Peyer's patch (tissue), 4 donors: ENCODE data around the gene CAPN10. TPM values are rescaled to one million over a fixed set of nuclear protein-coding genes. Genes with fewer than 3 reads are reported as not detected.
A peak's percentile ranks its signal among the peaks of the same experiment; 100 is the strongest.

Source experiments
- DNase-seq, 3 donors: peaks; one replicate each; pipeline ENCODE4 v3.0.0-alpha.2; 2017 to 2019
- H3K27ac ChIP-seq, 4 donors: fragments of 200-600 bp; sonication (generic); one replicate each; pipeline ENCODE4 v1.5.1; 2016 to 2019
- H3K27me3 ChIP-seq, 2 donors: fragments of 200-600 bp; sonication (generic); one replicate each; pipeline ENCODE4 v1.5.1; 2019
- H3K36me3 ChIP-seq, 3 donors: fragments of 200-600 bp; sonication (generic); one replicate each; pipeline ENCODE4 v1.5.1; 2016 to 2019
- H3K4me1 ChIP-seq, 4 donors: fragments of 200-600 bp; sonication (generic); one replicate each; pipeline ENCODE4 v1.5.1; 2016 to 2019
- H3K4me3 ChIP-seq, 4 donors: fragments of 200-600 bp; sonication (generic); 1 replicate in 3 of 4; 2 replicates in 1 of 4; pipeline ENCODE4 v1.5.1; 2016 to 2019; ENCODE audit warnings: mild to moderate bottlenecking in 1 of 4
- H3K9me3 ChIP-seq, 4 donors: fragments of 200-600 bp; sonication (generic); one replicate each; pipeline ENCODE4 v1.5.1; 2016 to 2019; ENCODE audit warnings: mild to moderate bottlenecking in 1 of 4
- POLR2A ChIP-seq, 2 donors: fragments of 450-650 bp; IDR thresholded peaks; one replicate each; pipeline ENCODE4 v1.5.1; 2017; ENCODE audit warnings: antibody characterized with exemption in 2 of 2, mild to moderate bottlenecking in 2 of 2, moderate library complexity in 2 of 2
- total RNA-seq, 4 donors: library from RNA; depleted of rRNA; stranded (reverse); fragments of >200 nt; gene quantifications; one replicate each; pipeline ENCODE4 v1.1.0, GENCODE V29; 2016
- TF ChIP-seq, protein P1 (sequence below), 6 experiments: fragments of 450-650 bp in 4 of 6; fragments of 200-600 bp in 2 of 6; sonication (generic) in 1 of 6; IDR thresholded peaks; one replicate each; pipeline ENCODE4 v1.5.1; 2017 to 2019; ENCODE audit warnings: antibody characterized with exemption in 6 of 6, mild to moderate bottlenecking in 3 of 6, moderate library complexity in 1 of 6

Gene CAPN10
- total RNA-seq, 4 donors from 2014 or later, result 48.3 to 96.4 (median 78.9) TPM

- peak overlapping the region in 3 of 4 donors; percentile 32 to 65 (median 46) for H3K27ac ChIP-seq
- H3K27me3 ChIP-seq, result no peaks in the 10 kb centered on the region
- no peaks in the 10 kb centered on the region for H3K9me3 ChIP-seq
- peaks cover 0 to 30% (median 15%) of the 10 kb centered on the region in 4 donors for H3K4me1 ChIP-seq
- peaks cover 0 to 55% (median 0%) of the 10 kb centered on the region in 3 donors for H3K36me3 ChIP-seq
- peak in 2 of 3 donors; percentile 45 to 49 for DNase-seq
- no peak overlapping the region for H3K4me3 ChIP-seq
- no peak for TF ChIP-seq POLR2A (IDR thresholded peaks at IDR 0.05)
- TF ChIP-seq, protein P1, sequence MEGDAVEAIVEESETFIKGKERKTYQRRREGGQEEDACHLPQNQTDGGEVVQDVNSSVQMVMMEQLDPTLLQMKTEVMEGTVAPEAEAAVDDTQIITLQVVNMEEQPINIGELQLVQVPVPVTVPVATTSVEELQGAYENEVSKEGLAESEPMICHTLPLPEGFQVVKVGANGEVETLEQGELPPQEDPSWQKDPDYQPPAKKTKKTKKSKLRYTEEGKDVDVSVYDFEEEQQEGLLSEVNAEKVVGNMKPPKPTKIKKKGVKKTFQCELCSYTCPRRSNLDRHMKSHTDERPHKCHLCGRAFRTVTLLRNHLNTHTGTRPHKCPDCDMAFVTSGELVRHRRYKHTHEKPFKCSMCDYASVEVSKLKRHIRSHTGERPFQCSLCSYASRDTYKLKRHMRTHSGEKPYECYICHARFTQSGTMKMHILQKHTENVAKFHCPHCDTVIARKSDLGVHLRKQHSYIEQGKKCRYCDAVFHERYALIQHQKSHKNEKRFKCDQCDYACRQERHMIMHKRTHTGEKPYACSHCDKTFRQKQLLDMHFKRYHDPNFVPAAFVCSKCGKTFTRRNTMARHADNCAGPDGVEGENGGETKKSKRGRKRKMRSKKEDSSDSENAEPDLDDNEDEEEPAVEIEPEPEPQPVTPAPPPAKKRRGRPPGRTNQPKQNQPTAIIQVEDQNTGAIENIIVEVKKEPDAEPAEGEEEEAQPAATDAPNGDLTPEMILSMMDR (IDR thresholded peaks at IDR 0.05), result no peak
Observed at GRCh38 chr2:240623531-240624010, 37.0 kb downstream of the CAPN10 start.

GRCh38 chr2:240624011-240624949 is 37.7 kb downstream of the CAPN10 start:
- Histone ChIP-seq H3K27me3 (no peaks in the 10 kb centered on the region), H3K27ac (peak overlapping the region; percentile 50 to 65 (median 58)), H3K4me3 (no peak overlapping the region), H3K9me3 (no peaks in the 10 kb centered on the region), H3K36me3 (peaks cover 0 to 53% (median 0%) of the 10 kb centered on the region in 3 donors), H3K4me1 (peaks cover 0 to 30% (median 15%) of the 10 kb centered on the region in 4 donors)
- DNase-seq, result peak in 2 of 3 donors; percentile 50
- TF ChIP-seq, protein P1 (IDR thresholded peaks at IDR 0.05), result no peak
- no peak for TF ChIP-seq POLR2A (IDR thresholded peaks at IDR 0.05)

GRCh38 chr2:240624950-240625621 is 38.6 kb downstream of the CAPN10 start, which contains the start of gene GPR35:
TSS of gene GPR35 (plus strand) at chr2:240625480. CDS start at chr2:240629953, 4,473 bp downstream.
- H3K9me3 ChIP-seq, result no peaks in the 10 kb centered on the region
- H3K36me3 ChIP-seq, result peaks cover 0 to 49% (median 0%) of the 10 kb centered on the region in 3 donors
- no peak for TF ChIP-seq POLR2A (IDR thresholded peaks at IDR 0.05)
- TF ChIP-seq, protein P1 (IDR thresholded peaks at IDR 0.05), result no peak
- H3K4me3 ChIP-seq, result peak within 1 kb of the TSS in 1 of 4 donors; percentile 26
- peak; percentile 44 to 80 (median 60) for DNase-seq
- H3K27me3 ChIP-seq, result no peaks in the 10 kb centered on the region
- H3K27ac ChIP-seq, result peak within 1 kb of the TSS; percentile 50 to 70 (median 58)
- peaks cover 0 to 30% (median 14%) of the 10 kb centered on the region in 4 donors for H3K4me1 ChIP-seq

DNA sequence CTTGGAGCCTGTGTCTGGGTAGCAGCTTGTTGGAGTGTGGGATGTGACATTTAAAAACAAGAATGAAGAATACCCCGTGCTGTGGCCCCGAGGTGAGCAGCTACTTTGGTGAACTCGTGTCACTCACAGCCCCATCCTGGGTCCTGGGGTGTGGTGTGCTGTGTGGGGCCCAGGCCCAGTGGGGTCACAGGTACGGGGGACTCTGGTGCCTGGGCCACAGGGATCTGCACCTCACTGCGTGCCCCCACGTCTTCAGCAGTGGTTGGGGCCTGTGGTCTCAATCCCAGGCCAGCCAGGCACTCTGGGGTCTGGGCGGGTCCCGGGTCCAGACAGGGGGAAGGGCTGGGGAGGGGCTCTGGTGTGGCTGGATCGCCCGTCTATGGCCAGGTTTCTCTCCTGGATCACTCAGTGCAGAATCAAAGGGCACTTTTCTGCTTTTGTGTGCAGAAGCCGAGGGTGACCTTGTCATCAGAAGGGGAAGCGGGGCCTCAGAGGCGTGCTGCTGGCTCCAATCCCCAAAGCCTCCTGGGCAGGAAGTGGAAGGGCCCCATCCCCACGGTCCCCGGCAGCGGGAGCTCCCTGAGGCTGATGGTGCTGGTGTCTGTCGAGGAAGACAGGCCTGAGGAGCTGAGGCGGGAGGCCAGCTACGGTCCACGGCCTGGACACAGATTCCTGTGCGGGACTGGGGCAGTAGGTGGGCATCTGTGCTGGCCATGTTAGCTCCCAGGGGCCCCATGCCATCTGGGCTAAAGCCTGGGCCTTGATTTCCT is 40.2 kb downstream of the CAPN10 start:
- TF ChIP-seq, protein P1 (IDR thresholded peaks at IDR 0.05), result no peak
- TF ChIP-seq POLR2A (IDR thresholded peaks at IDR 0.05), result no peak
- Histone ChIP-seq H3K36me3 (peaks cover 0 to 50% (median 0%) of the 10 kb centered on the region in 3 donors), H3K4me1 (peaks cover 0 to 24% (median 10%) of the 10 kb centered on the region in 4 donors), H3K9me3 (no peaks in the 10 kb centered on the region), H3K4me3 (no peak overlapping the region), H3K27me3 (no peaks in the 10 kb centered on the region), H3K27ac (peak overlapping the region; percentile 30 to 70 (median 44))
- peak; percentile 38 to 74 (median 48) for DNase-seq
